Ovary (tissue), 9 donors: ENCODE measurements around the gene GPM6B. TPM values are rescaled to one million over a fixed set of nuclear protein-coding genes. Genes with fewer than 3 reads are reported as not detected.
"Not testable (repeated sequence)": the region's sequence is repeated elsewhere in the genome, so short reads cannot be mapped to it uniquely, and the experiment has no call there.

Experiments
- DNase-seq, 5 donors: peaks; one replicate each; pipeline ENCODE4 v3.0.0-alpha.2; 2019 to 2020
- H3K27ac ChIP-seq, 2 donors: fragments of 200-600 bp; one replicate each; pipeline versions ENCODE4 v1.5.1 to v1.8.0; 2019 to 2022
- H3K27me3 ChIP-seq: fragments of 200-600 bp; one replicate; pipeline ENCODE4 v1.8.0; 2022
- H3K36me3 ChIP-seq: fragments of 200-600 bp; sonication (generic); one replicate; pipeline ENCODE4 v1.5.1; 2019
- H3K4me1 ChIP-seq: one replicate; pipeline ENCODE4 v1.8.1; 2013; ENCODE audit warnings: mild to moderate bottlenecking, moderate library complexity; ENCODE audit not compliant: insufficient read depth
- H3K4me3 ChIP-seq: fragments of 200-600 bp; sonication (generic); one replicate; pipeline ENCODE4 v1.5.1; 2017
- H3K9me3 ChIP-seq, 2 donors: fragments of 200-600 bp in 1 of 2; sonication (generic) in 1 of 2; one replicate each; pipeline versions ENCODE4 v1.5.1 to v1.8.1; 2013 to 2019; ENCODE audit warnings: mild to moderate bottlenecking in 1 of 2, moderate library complexity in 1 of 2
- CTCF ChIP-seq, 3 donors: fragments of 450-650 bp in 2 of 3; fragments of 200-600 bp in 1 of 3; IDR thresholded peaks; one replicate each; pipeline versions ENCODE4 v1.5.1 to v1.8.0; 2016 to 2022; ENCODE audit warnings: antibody characterized with exemption in 3 of 3, mild to moderate bottlenecking in 1 of 3
- EP300 ChIP-seq: sonication (generic); formaldehyde crosslinking; IDR thresholded peaks from one replicate; pipeline ENCODE4 v1.6.1; 2017; ENCODE audit warnings: antibody characterized with exemption
- POLR2A ChIP-seq: fragments of 450-650 bp; IDR thresholded peaks from one replicate; pipeline ENCODE4 v1.6.1; 2017; ENCODE audit warnings: antibody characterized with exemption, mild to moderate bottlenecking, moderate library complexity
- WGBS, 3 donors: extraction: QIAGEN DNeasy Blood & Tissue Kit in 1 of 3; methylation state at CpG; one replicate each; pipeline versions ENCODE4 v1.1.5 to v1.1.7; 2013 to 2017; 5-methylcytosine and 5-hydroxymethylcytosine counted together
- intact Hi-C, 4 donors: fragments of 100-400 bp; cut with DNase I; formaldehyde crosslinking; loops; one replicate each; pipeline versions ENCODE4 v1.11.0 to v1.15.1; 2022 to 2023
- polyA plus RNA-seq, 2 donors: library from polyadenylated mRNA; stranded (reverse); fragments of 200-250 nt in 1 of 2; fragments of 350-450 nt in 1 of 2; fragmentation: Illumina TruSeq in 1 of 2; extraction: RNeasy Lipid Tissue Mini Kit (QIAGEN cat#74804) in 1 of 2; gene quantifications; one replicate each; pipeline ENCODE4 v1.2.3, GENCODE V29; 2013 to 2014
- total RNA-seq, 7 donors: library from RNA; depleted of rRNA in 2 of 7; stranded (reverse); fragments of >200 nt in 2 of 7; fragmentation: NEBNext Ultra II Directional in 3 of 7; extraction: Animal tissue kit (Norgen Biotek cat#: 25700) in 3 of 7; gene quantifications; one replicate each; pipeline versions ENCODE4 v1.1.0 to v1.2.4, GENCODE V29; 2016 to 2023
- donor health status: DM: no; HTN: no; CAD: no; lungs with moderate emphysema.
- donor health status: DM: no; HTN: no; CAD: no.
- donor health status: Bipolar disorder and iron deficiency.
- donor health status: DM: yes; HTN: yes; CAD: no.
- donor health status: DM: no; HTN: no; CAD: no.
- donor health status: DM: yes; HTN: yes; CAD: no.

Gene GPM6B
- total and polyA plus RNA-seq, 9 donors: 1.00 to 9.4 (median 4.2) TPM

- H3K27me3 ChIP-seq, DNase-seq, H3K4me1 ChIP-seq, H3K27ac ChIP-seq, H3K9me3 ChIP-seq, H3K4me3 ChIP-seq, intact Hi-C loops, H3K36me3 ChIP-seq: not testable (repeated sequence)
- 86 to 92% (median 88%) methylated on average over 9 of the region's 9 CpGs for WGBS, 3 donors
These were observed 92.0 kb downstream of the GPM6B start for GRCh38 chrX:13724878-13725277.

GRCh38 chrX:13721819-13722519, 94.9 kb downstream of the GPM6B start:
- no peak for TF ChIP-seq POLR2A
- no peak for TF ChIP-seq EP300
- no peak for TF ChIP-seq CTCF (IDR thresholded peaks at IDR 0.05)
- H3K4me3 ChIP-seq: no peak overlapping the region
- intact Hi-C loops: no loop called here
- no peak for DNase-seq
- 40 to 45% (median 43%) methylated on average over 7 of the region's 7 CpGs for WGBS, 3 donors
- peaks cover 11% of the 10 kb centered on the region for H3K4me1 ChIP-seq
- H3K27ac ChIP-seq: peak overlapping the region in 1 of 2 donors; percentile 59
- H3K9me3 ChIP-seq: no peaks in the 10 kb centered on the region
- no peaks in the 10 kb centered on the region for H3K36me3 ChIP-seq
- H3K27me3 ChIP-seq: no peaks in the 10 kb centered on the region

- Histone ChIP-seq H3K27ac (peak overlapping the region in 1 of 2 donors; percentile 59), H3K27me3 (no peaks in the 10 kb centered on the region), H3K4me3 (no peak overlapping the region), H3K9me3 (no peaks in the 10 kb centered on the region), H3K36me3 (no peaks in the 10 kb centered on the region), H3K4me1 (peaks cover 11% of the 10 kb centered on the region)
- DNase-seq: no peak
- TF ChIP-seq EP300: no peak
- TF ChIP-seq CTCF (IDR thresholded peaks at IDR 0.05): no peak
- TF ChIP-seq POLR2A: no peak
- 72 to 80% (median 73%) methylated on average over 4 of the region's 4 CpGs for WGBS, 3 donors
- intact Hi-C loops: no loop called here
These were observed 95.5 kb downstream of the GPM6B start for GRCh38 chrX:13721371-13721770.

Other genes with a start within 250 kb of the GPM6B start
- under 1 TPM in 3 of 7 donors, not detected in 4; 0.12 to 0.34 (median 0.15) TPM for gene EGFL6, start 247.5 kb downstream of the GPM6B start, total RNA-seq
- 1 to 10 TPM in 1 of 2 donors, under 1 TPM in 1; 0.36 to 1.3 TPM for gene EGFL6, start 247.5 kb downstream of the GPM6B start, polyA plus RNA-seq
- 1 to 10 TPM; 3.1 to 9.2 (median 4.8) TPM for gene TCEANC, start 164.0 kb downstream of the GPM6B start, total RNA-seq
- 1 to 10 TPM; 2.6 to 3.9 TPM for gene TCEANC, start 164.0 kb downstream of the GPM6B start, polyA plus RNA-seq
- gene RAB9A, start 128.0 kb downstream of the GPM6B start, total RNA-seq: 10 to 100 TPM; 22.3 to 37.2 (median 26.2) TPM
- gene RAB9A, start 128.0 kb downstream of the GPM6B start, polyA plus RNA-seq: 10 to 100 TPM; 29.2 to 46.3 TPM
- 10 to 100 TPM; 18.6 to 26.5 (median 21.1) TPM for gene TRAPPC2, start 82.5 kb downstream of the GPM6B start, total RNA-seq
- 10 to 100 TPM; 10.7 to 11.2 TPM for gene TRAPPC2, start 82.5 kb downstream of the GPM6B start, polyA plus RNA-seq
- gene OFD1, start 82.3 kb downstream of the GPM6B start, total RNA-seq: 10 to 100 TPM; 27.0 to 35.7 (median 33.7) TPM
- 10 to 100 TPM; 21.8 to 22.2 TPM for gene OFD1, start 82.3 kb downstream of the GPM6B start, polyA plus RNA-seq
- 10 to 100 TPM; 18.0 to 24.6 (median 22.4) TPM for gene GEMIN8, start 212.8 kb upstream of the GPM6B start, total RNA-seq
- gene GEMIN8, start 212.8 kb upstream of the GPM6B start, polyA plus RNA-seq: 10 to 100 TPM; 23.8 to 37.1 TPM